HEK293 (cell line): ENCODE data around the gene TENT4B.
A peak's percentile ranks its signal among the peaks of the same experiment; 100 is the strongest.

Experiments
- CTCF ChIA-PET: fragments of 350-600 bp; formaldehyde crosslinking; extraction: SDS; loops from one replicate; lab custom pipeline; 2021; ENCODE audit warnings: antibody characterized with exemption; lab: Yijun Ruan, JAX
- POLR2A ChIA-PET: fragments of 300-600 bp; formaldehyde crosslinking; extraction: SDS; loops from one replicate; lab custom pipeline; 2020; ENCODE audit warnings: antibody characterized with exemption, inconsistent platforms; lab: Yijun Ruan, JAX
- H3K27ac ChIP-seq: fragments of 200-500 bp; sonication (Bioruptor generic); 2 replicates; pipeline ENCODE4 v1.5.1; 2014; ENCODE audit warnings: low read depth, low read length, control low read depth, inconsistent platforms; ENCODE audit errors: extremely low read depth
- H3K36me3 ChIP-seq, 2 experiments: fragments of 200-500 bp in 1 of 2; sonication (Bioruptor generic) in 1 of 2; 1 replicate in 1 of 2; 2 replicates in 1 of 2; pipeline ENCODE4 v1.5.1; 2014 to 2017; ENCODE audit warnings: inconsistent platforms in 2 of 2, low read length in 2 of 2; ENCODE audit not compliant: control insufficient read depth in 2 of 2, insufficient read depth in 1 of 2
- H3K4me1 ChIP-seq: fragments of 200-500 bp; sonication (Bioruptor generic); 2 replicates; pipeline ENCODE4 v1.5.1; 2014; ENCODE audit warnings: mild to moderate bottlenecking, low read length, inconsistent platforms; ENCODE audit not compliant: control insufficient read depth, insufficient read depth
- H3K4me3 ChIP-seq: 2 replicates; pipeline ENCODE4 v1.5.1; 2011; ENCODE audit warnings: low read depth, mild to moderate bottlenecking, control low read depth, low read length, moderate library complexity
- H3K9me3 ChIP-seq: fragments of 200-500 bp; sonication (Bioruptor generic); 2 replicates; pipeline ENCODE4 v1.5.1; 2014; ENCODE audit warnings: low read depth, low read length, inconsistent platforms; ENCODE audit not compliant: control insufficient read depth, insufficient read depth
- BCL11A ChIP-seq: fragments of 450-650 bp; formaldehyde crosslinking; IDR thresholded peaks from 2 replicates; pipeline ENCODE4 v1.5.1; 2016; ENCODE audit warnings: low read depth, missing biosample characterization, missing genetic modification characterization
- FEZF1 ChIP-seq: fragments of 450-650 bp; formaldehyde crosslinking; IDR thresholded peaks from 2 replicates; pipeline ENCODE4 v1.5.1; 2016; ENCODE audit warnings: missing biosample characterization, missing genetic modification characterization
- KLF9 ChIP-seq: fragments of 450-650 bp; formaldehyde crosslinking; IDR thresholded peaks from 2 replicates; pipeline ENCODE4 v1.5.1; 2016; ENCODE audit warnings: missing biosample characterization, missing genetic modification characterization, low read depth
- REPIN1 ChIP-seq: fragments of 450-650 bp; formaldehyde crosslinking; IDR thresholded peaks from 2 replicates; pipeline ENCODE4 v1.5.1; 2017; ENCODE audit warnings: missing biosample characterization, missing genetic modification characterization, low read depth
- SCRT2 ChIP-seq: fragments of 450-650 bp; formaldehyde crosslinking; IDR thresholded peaks from 2 replicates; pipeline ENCODE4 v1.5.1; 2016; ENCODE audit warnings: missing biosample characterization, missing genetic modification characterization
- SP7 ChIP-seq: fragments of 450-650 bp; formaldehyde crosslinking; IDR thresholded peaks from 2 replicates; pipeline ENCODE4 v1.5.1; 2016; ENCODE audit warnings: missing biosample characterization, missing genetic modification characterization
- TCF7L2 ChIP-seq: IDR thresholded peaks from 2 replicates; pipeline ENCODE4 v1.6.1; 2011; ENCODE audit warnings: low read depth, mild to moderate bottlenecking, inconsistent platforms, low read length, moderate library complexity, borderline replicate concordance
- TRIM28 ChIP-seq: IDR thresholded peaks from 2 replicates; pipeline ENCODE4 v1.6.1; 2011; ENCODE audit warnings: low read length, control low read depth, borderline replicate concordance
- WT1 ChIP-seq: fragments of 450-650 bp; formaldehyde crosslinking; IDR thresholded peaks from 2 replicates; pipeline ENCODE4 v1.5.1; 2016; ENCODE audit warnings: missing biosample characterization, missing genetic modification characterization
- YY2 ChIP-seq: fragments of 450-650 bp; formaldehyde crosslinking; IDR thresholded peaks from 2 replicates; pipeline ENCODE4 v1.5.1; 2016; ENCODE audit warnings: missing biosample characterization, missing genetic modification characterization
- ZBTB21 ChIP-seq: fragments of 450-650 bp; formaldehyde crosslinking; IDR thresholded peaks from 2 replicates; pipeline ENCODE4 v1.5.1; 2017; ENCODE audit warnings: missing biosample characterization, missing genetic modification characterization
- ZFHX2 ChIP-seq: fragments of 450-650 bp; formaldehyde crosslinking; conservative IDR thresholded peaks from 2 replicates; pipeline ENCODE4 v1.5.1; 2016; ENCODE audit warnings: missing biosample characterization, missing genetic modification characterization
- ZIC2 ChIP-seq: fragments of 450-650 bp; formaldehyde crosslinking; IDR thresholded peaks from 2 replicates; pipeline ENCODE4 v1.5.1; 2016; ENCODE audit warnings: missing biosample characterization, missing genetic modification characterization
- ZNF10 ChIP-seq: fragments of 450-650 bp; formaldehyde crosslinking; IDR thresholded peaks from 2 replicates; pipeline ENCODE4 v1.5.1; 2017; ENCODE audit warnings: missing biosample characterization, missing genetic modification characterization
- ZNF112 ChIP-seq: fragments of 450-650 bp; formaldehyde crosslinking; IDR thresholded peaks from 2 replicates; pipeline ENCODE4 v1.5.0; 2017; ENCODE audit warnings: missing biosample characterization, missing genetic modification characterization
- ZNF140 ChIP-seq: fragments of 450-650 bp; formaldehyde crosslinking; IDR thresholded peaks from 2 replicates; pipeline ENCODE4 v1.5.1; 2016; ENCODE audit warnings: missing biosample characterization, missing genetic modification characterization
- ZNF16 ChIP-seq: fragments of 450-650 bp; formaldehyde crosslinking; IDR thresholded peaks from 2 replicates; pipeline ENCODE4 v1.5.1; 2016; ENCODE audit warnings: low read depth, missing biosample characterization, missing genetic modification characterization
- ZNF2 ChIP-seq: fragments of 450-650 bp; formaldehyde crosslinking; IDR thresholded peaks from 2 replicates; pipeline ENCODE4 v1.5.1; 2016; ENCODE audit warnings: missing biosample characterization, missing genetic modification characterization
- ZNF37A ChIP-seq: fragments of 450-650 bp; IDR thresholded peaks from 2 replicates; pipeline ENCODE4 v1.5.1; 2018; ENCODE audit warnings: missing biosample characterization, missing genetic modification characterization
- ZNF394 ChIP-seq: fragments of 450-650 bp; formaldehyde crosslinking; IDR thresholded peaks from 2 replicates; pipeline ENCODE4 v1.5.1; 2016; ENCODE audit warnings: missing biosample characterization, missing genetic modification characterization, mild to moderate bottlenecking, moderate library complexity, borderline replicate concordance
- ZNF404 ChIP-seq: fragments of 450-650 bp; formaldehyde crosslinking; IDR thresholded peaks from 2 replicates; pipeline ENCODE4 v1.5.1; 2017; ENCODE audit warnings: missing biosample characterization, missing genetic modification characterization
- ZNF549 ChIP-seq: fragments of 450-650 bp; IDR thresholded peaks from 2 replicates; pipeline ENCODE4 v1.5.1; 2018; ENCODE audit warnings: missing biosample characterization, missing genetic modification characterization, mild to moderate bottlenecking, inconsistent platforms, moderate library complexity
- ZNF585B ChIP-seq: fragments of 450-650 bp; formaldehyde crosslinking; IDR thresholded peaks from 2 replicates; pipeline ENCODE4 v1.5.1; 2016; ENCODE audit warnings: missing biosample characterization, missing genetic modification characterization
- ZNF660 ChIP-seq: fragments of 450-650 bp; IDR thresholded peaks from 2 replicates; pipeline ENCODE4 v1.5.1; 2018; ENCODE audit warnings: missing biosample characterization, mild to moderate bottlenecking, missing genetic modification characterization
- ZNF768 ChIP-seq: fragments of 450-650 bp; formaldehyde crosslinking; IDR thresholded peaks from 2 replicates; pipeline ENCODE4 v1.5.1; 2018; ENCODE audit warnings: missing biosample characterization, mild to moderate bottlenecking, missing genetic modification characterization
- ZNF785 ChIP-seq: fragments of 450-650 bp; formaldehyde crosslinking; IDR thresholded peaks from 2 replicates; pipeline ENCODE4 v1.5.1; 2016; ENCODE audit warnings: missing biosample characterization, missing genetic modification characterization
- TF ChIP-seq, protein P1 (sequence below): fragments of 450-650 bp; formaldehyde crosslinking; IDR thresholded peaks from 2 replicates; pipeline ENCODE4 v1.5.1; 2016; ENCODE audit warnings: missing biosample characterization, missing genetic modification characterization
- TF ChIP-seq, protein P2 (sequence below): fragments of 450-650 bp; IDR thresholded peaks from 2 replicates; pipeline ENCODE4 v1.5.1; 2018; ENCODE audit warnings: missing biosample characterization, missing genetic modification characterization
- TF ChIP-seq, protein P3 (sequence below): fragments of 450-650 bp; formaldehyde crosslinking; IDR thresholded peaks from 2 replicates; pipeline ENCODE4 v1.5.1; 2016; ENCODE audit warnings: missing biosample characterization, missing genetic modification characterization, low read depth

Gene TENT4B

DNA sequence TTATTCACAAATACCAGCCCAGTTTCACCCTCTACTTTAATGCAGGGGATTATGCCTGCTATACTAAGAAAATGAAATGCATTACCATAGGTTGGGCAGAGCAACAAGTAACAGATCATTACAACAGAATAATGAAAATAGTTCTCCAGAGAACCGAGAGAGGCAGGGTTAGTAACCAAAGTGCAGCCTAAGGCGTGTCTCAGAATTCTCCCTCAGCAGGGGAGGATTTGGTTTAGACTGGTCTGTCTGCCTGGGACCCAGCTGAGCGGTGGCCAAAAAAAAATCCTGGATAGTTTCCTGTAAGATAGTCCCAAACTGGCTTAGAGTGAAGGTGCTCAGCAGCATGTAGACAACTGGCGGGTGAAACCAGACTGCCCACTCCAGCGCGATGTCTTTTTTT lies 82.5 kb downstream of the TENT4B start (continued):
- TF ChIP-seq, protein P1, sequence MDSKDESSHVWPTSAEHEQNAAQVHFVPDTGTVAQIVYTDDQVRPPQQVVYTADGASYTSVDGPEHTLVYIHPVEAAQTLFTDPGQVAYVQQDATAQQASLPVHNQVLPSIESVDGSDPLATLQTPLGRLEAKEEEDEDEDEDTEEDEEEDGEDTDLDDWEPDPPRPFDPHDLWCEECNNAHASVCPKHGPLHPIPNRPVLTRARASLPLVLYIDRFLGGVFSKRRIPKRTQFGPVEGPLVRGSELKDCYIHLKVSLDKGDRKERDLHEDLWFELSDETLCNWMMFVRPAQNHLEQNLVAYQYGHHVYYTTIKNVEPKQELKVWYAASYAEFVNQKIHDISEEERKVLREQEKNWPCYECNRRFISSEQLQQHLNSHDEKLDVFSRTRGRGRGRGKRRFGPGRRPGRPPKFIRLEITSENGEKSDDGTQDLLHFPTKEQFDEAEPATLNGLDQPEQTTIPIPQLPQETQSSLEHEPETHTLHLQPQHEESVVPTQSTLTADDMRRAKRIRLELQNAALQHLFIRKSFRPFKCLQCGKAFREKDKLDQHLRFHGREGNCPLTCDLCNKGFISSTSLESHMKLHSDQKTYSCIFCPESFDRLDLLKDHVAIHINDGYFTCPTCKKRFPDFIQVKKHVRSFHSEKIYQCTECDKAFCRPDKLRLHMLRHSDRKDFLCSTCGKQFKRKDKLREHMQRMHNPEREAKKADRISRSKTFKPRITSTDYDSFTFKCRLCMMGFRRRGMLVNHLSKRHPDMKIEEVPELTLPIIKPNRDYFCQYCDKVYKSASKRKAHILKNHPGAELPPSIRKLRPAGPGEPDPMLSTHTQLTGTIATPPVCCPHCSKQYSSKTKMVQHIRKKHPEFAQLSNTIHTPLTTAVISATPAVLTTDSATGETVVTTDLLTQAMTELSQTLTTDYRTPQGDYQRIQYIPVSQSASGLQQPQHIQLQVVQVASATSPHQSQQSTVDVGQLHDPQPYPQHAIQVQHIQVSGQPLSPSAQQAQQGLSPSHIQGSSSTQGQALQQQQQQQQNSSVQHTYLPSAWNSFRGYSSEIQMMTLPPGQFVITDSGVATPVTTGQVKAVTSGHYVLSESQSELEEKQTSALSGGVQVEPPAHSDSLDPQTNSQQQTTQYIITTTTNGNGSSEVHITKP (tag by site-specific recombination) = peak; percentile 51; the same call in 1 of the 2 replicates

DNA sequence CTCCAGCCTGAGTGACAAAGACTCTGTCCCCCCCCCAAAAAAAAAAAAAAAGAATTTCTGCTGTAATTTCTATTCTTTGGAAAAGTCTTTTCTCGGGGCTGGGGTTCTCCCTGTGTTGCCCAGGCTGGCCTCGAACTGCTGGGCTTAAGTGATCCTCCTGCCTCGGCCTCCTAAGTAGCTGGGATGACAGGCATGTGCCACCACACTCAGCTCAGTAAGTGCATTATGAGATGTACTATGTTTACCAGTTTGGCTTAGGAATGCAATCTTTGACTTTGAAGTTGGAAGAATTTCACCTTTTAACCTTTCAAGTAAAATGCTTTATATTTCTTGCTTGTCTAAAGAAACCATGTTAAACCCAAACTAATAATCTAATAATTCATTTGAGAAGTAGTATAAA lies 85.2 kb downstream of the TENT4B start:
- no peaks in the 10 kb centered on the region for H3K9me3 ChIP-seq
- no peaks in the 10 kb centered on the region for H3K36me3 ChIP-seq
- H3K27ac ChIP-seq = no peak overlapping the region
- TF ChIP-seq YY2 (tag by site-specific recombination) = no peak
- TF ChIP-seq BCL11A (tag by site-specific recombination) = no peak
- TF ChIP-seq, protein P2, sequence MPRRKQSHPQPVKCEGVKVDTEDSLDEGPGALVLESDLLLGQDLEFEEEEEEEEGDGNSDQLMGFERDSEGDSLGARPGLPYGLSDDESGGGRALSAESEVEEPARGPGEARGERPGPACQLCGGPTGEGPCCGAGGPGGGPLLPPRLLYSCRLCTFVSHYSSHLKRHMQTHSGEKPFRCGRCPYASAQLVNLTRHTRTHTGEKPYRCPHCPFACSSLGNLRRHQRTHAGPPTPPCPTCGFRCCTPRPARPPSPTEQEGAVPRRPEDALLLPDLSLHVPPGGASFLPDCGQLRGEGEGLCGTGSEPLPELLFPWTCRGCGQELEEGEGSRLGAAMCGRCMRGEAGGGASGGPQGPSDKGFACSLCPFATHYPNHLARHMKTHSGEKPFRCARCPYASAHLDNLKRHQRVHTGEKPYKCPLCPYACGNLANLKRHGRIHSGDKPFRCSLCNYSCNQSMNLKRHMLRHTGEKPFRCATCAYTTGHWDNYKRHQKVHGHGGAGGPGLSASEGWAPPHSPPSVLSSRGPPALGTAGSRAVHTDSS = no peak
- no peak for TF ChIP-seq KLF9 (tag by site-specific recombination)
- no peak for TF ChIP-seq ZNF768
- no peak for TF ChIP-seq ZNF112 (tag by site-specific recombination)
- ChIA-PET POLR2A (no interaction called here), CTCF (interaction anchor here (0.6 to 0.7 kb wide), 2 partner anchors 123 to 273 kb away, joined by 3 to 4 read pairs; no protein-coding TSS in a partner anchor)
- no peaks in the 10 kb centered on the region for H3K4me1 ChIP-seq
- no peak overlapping the region for H3K4me3 ChIP-seq

DNA sequence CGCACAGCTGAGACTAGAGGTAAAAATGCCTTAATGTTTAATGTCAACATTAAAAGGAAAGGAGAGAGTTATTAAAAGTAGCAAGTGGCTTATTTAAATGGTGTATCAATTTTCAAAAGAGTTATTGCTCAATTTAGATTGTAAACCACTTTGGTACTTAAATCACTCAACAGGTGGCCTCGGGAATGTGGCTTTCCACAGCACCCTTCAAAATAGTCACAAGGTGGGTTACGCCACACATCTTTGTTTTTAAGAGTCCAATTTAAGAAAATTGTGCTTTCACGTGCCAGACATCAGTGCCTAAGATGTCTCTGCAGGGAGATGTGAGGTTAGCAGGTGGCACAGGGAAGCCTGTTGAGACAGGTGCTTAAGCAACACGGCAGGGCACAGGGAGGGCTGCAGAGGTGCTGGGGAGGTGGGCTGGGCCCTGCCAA lies 85.8 kb downstream of the TENT4B start:
- H3K4me1 ChIP-seq = no peaks in the 10 kb centered on the region
- ChIA-PET POLR2A (interaction anchor here (1.1 kb wide), 1 partner anchor 12 kb away, joined by 7 read pairs; no protein-coding TSS in a partner anchor), CTCF (interaction anchor here (0.6 to 1.1 kb wide), 4 partner anchors 23 to 273 kb away, joined by 3 to 4 read pairs (median 3); no protein-coding TSS in a partner anchor)
- no peaks in the 10 kb centered on the region for H3K9me3 ChIP-seq
- H3K27ac ChIP-seq = no peak overlapping the region
- no peaks in the 10 kb centered on the region for H3K36me3 ChIP-seq
- H3K4me3 ChIP-seq = no peak overlapping the region
- TF ChIP-seq ZNF16 (no peak), ZNF585B (no peak), ZNF785 (no peak), ZIC2 (tag by site-specific recombination) (peak; percentile 48), ZNF660 (tag by site-specific recombination) (no peak), SP7 (0 out of 2 replicates have a peak, but pooled peaks have one; percentile 13), ZNF394 (tag by site-specific recombination) (no peak), ZNF140 (tag by site-specific recombination) (no peak), FEZF1 (tag by site-specific recombination) (peak; percentile 21; the same call in 1 of the 2 replicates), ZBTB21 (no peak), ZNF37A (tag by site-specific recombination) (no peak), SCRT2 (tag by site-specific recombination) (peak; percentile 97), ZFHX2 (tag by site-specific recombination) (no peak), REPIN1 (no peak), ZNF2 (tag by site-specific recombination) (no peak), ZNF404 (tag by site-specific recombination) (no peak), TCF7L2 (no peak), WT1 (peak; percentile 55; the same call in 1 of the 2 replicates), ZNF549 (no peak), TRIM28 (no peak), ZNF10 (tag by site-specific recombination) (no peak)
- TF ChIP-seq, protein P3, sequence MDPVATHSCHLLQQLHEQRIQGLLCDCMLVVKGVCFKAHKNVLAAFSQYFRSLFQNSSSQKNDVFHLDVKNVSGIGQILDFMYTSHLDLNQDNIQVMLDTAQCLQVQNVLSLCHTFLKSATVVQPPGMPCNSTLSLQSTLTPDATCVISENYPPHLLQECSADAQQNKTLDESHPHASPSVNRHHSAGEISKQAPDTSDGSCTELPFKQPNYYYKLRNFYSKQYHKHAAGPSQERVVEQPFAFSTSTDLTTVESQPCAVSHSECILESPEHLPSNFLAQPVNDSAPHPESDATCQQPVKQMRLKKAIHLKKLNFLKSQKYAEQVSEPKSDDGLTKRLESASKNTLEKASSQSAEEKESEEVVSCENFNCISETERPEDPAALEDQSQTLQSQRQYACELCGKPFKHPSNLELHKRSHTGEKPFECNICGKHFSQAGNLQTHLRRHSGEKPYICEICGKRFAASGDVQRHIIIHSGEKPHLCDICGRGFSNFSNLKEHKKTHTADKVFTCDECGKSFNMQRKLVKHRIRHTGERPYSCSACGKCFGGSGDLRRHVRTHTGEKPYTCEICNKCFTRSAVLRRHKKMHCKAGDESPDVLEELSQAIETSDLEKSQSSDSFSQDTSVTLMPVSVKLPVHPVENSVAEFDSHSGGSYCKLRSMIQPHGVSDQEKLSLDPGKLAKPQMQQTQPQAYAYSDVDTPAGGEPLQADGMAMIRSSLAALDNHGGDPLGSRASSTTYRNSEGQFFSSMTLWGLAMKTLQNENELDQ (tag by site-specific recombination) = no peak
